Activated gamma-delta T cell treated with anti-CD3 and anti-CD28 coated beads, Interleukin-2, amount 50 U/mL, for 16 hours (primary cell): ENCODE data around the gene ITGA5.

Source experiments
- DNase-seq: peaks from one replicate; pipeline ENCODE4 v3.0.0-alpha.2; 2020; ENCODE audit warnings: low read depth

The ITGA5 gene

GRCh38 chr12:54430471-54431069, 11.5 kb upstream of the ITGA5 start:
- no peak for DNase-seq

DNA sequence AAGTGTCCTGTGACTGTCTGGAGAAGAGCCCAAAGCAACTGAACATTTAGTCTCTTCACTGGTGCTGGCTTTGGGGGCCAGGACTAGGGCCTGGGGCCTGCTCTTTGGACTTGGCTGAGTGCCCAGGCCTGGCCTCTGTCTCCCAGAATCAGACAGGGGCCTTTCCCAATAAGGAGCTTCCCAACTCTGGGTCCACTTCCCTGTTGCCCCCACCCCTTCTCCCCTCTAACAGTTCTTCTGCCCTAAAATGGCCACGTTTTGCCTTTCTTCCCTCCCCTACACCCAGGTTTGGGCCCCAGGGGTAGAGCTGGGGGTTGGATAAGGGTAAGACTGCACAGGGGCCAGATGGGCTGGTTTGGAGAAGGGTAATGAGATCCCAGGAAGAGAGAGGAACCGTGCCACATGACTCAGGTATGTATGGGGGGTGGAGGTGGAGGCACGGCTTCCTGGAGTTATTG, 10.0 kb upstream of the ITGA5 start:
- DNase-seq = no peak

DNA sequence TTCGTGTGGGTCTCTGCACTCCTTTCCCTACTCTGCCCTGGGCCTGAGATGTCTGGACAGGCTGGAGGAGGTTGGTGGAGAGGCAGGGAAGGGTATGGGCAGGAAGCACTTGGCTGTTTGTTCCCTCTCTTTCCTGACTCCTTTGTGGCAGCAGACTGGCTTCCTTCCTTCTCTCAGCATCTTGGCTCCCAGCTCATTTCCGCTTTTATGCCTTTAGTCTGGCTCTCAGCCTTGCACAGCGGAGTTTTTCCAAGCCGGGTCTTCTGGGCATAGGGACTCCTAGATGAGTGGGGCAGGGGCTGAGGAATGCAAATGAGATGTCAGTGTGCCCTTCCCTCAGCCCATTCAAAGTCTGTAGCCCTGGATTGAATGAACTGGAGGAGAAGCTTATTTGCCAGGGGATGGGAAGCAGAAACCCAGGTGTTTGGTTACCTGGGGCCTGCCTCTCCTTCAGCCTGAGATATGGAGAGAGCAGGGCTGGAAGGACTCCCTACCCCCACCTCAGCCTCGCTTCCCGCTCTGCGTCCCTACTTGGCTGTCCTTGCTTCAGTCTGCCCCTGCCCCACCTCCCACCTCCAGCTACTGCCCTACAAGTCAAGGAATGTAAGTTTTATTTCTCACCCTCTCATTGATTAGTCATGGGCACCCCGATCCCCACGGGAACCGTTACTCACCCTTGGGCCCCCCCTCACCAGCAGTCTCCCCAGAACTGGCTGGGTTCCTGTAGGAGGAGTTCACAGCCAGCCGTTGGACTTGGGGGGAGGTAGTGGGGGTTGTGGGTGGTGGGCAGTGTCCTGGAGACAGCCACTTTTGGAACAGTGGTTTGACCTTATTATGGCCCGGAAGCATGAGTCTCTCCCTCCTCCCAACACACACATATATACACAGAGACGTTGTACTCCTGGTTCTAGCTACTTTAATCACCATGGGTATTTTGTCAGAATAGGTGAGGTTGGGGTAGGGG, 9.3 kb upstream of the ITGA5 start:
- DNase-seq = no peak

DNA sequence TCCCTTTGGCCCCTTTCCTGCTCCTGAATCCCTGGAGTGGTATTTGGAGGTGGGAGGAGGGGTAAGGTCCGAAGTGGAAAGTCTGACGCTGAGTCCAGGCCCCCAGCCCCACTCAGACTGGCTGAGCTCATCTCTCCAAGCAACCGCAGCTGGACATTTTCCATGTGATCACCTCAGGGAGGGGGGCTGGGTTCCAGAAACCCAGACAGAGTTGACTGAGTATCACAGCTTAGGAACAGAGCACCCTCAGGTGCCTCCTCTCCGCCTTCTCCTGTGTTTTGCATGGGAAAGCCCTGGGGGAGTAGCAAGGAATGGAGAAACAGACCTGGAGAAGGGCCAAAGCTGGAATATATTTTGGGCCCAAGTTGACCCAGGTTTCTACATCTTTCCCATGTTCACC, 8.0 kb upstream of the ITGA5 start:
- DNase-seq = no peak

DNA sequence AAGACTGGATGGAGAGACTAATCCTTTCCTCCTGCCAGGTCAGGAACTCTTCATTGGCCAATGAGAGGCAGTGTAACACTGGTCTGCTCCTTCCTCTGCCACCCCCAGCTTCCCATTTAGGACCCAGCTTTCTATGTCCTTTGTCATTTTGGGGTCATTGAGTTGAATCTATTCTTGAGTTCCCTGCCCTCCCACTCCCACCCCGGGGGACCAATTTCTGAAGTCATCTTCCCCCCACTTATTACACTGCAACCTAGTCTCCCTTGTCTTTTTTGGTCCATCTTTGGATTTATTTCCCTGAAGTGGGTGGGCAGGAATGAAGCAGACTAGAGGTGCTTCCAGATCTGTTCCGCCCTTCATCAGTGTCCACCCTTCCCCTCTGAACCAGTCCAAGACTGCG, 7.6 kb upstream of the ITGA5 start:
- no peak for DNase-seq

- DNase-seq = no peak
Observed at GRCh38 chr12:54425702-54426101, 6.6 kb upstream of the ITGA5 start.

- no peak for DNase-seq
Observed at GRCh38 chr12:54424224-54424623, 5.2 kb upstream of the ITGA5 start.

GRCh38 chr12:54423816-54424150, 4.7 kb upstream of the ITGA5 start:
- no peak for DNase-seq

GRCh38 chr12:54421879-54422250, 2.8 kb upstream of the ITGA5 start:
- DNase-seq = no peak

DNA sequence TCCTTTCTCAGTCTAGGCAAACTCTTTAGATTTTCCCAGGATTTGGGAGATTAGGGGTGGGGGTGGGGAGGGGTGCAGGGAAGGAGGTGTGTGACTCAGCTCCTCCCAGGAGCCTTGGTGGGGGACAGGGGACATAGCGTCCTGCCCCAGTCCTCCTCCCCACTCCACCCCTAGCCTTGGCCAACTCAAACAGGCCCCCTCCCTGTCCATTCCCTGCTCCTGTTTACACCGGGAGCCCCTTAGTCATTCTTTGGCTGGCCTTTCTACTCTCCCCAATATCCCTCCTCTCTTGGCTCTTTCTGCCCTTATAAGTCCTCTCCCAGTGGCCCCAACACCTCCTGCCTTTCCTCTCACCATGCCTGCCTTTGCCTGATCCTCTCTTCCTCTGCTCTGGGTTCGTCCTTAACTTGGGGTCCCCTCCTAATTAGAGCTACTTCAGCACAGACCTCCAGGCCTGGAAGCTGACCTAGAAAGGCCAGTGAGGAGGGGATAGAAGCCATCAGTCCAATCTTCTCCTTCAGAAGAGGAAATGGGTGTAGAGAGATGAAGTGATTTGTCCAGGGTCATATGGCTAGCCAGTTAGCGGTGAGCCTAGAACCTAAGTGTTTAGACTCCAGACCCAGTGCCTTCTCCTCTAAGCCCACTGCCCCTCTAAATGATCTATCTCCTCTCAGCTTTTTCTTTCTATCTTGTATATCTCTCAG, 2.3 kb upstream of the ITGA5 start:
- DNase-seq = no peak

DNA sequence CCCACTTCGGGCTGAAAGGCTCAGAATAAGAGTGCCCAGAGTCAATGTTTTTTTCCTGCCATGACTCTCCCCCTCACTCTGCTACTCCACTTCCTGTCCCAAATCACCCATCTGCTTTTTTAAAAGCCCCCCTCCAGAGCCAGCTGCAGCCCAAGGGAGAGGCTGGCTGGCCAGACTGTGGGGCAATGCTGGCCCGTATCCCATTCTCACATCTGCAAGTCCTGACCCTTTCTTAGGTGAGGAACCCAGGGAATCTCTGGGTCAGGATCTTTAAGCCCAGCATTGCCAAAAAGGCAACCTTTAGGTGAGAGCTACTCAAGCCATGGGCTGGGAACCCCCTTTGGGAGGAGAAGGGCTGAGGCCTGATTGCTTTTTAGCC, 1.7 kb upstream of the ITGA5 start:
- DNase-seq = no peak

GRCh38 chr12:54418441-54419087, 502 bp downstream of the ITGA5 start:
- no peak for DNase-seq

GRCh38 chr12:54417712-54418440, 1.2 kb downstream of the ITGA5 start:
- no peak for DNase-seq

- no peak for DNase-seq
Observed at GRCh38 chr12:54416687-54417603, 2.1 kb downstream of the ITGA5 start.

- DNase-seq = no peak
Observed at GRCh38 chr12:54415221-54415929, 3.7 kb downstream of the ITGA5 start.

GRCh38 chr12:54413284-54414190, 5.5 kb downstream of the ITGA5 start:
- peak; percentile 71 for DNase-seq

GRCh38 chr12:54412786-54413185, 6.3 kb downstream of the ITGA5 start:
- no peak for DNase-seq

DNA sequence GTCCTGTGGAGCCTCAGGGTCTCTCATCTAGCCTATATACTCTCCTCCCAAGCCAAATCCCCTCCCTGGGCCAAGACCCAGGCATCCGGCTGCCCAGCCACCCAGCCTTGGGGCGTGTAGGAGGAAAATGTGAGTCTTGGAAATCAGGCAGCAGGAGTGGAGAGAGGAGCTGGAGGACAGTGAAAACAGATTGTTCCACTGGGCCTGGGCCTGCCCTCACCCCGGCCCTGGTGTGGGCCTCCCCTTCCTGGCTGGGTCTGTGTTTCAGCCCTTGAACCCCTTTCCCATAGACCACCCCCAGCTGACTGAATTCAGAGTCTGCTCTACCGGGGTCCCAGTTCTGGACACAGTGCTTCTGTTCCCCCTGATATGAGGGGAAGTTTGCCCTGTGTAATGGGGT, 6.7 kb downstream of the ITGA5 start:
- DNase-seq = no peak
